Epithelial cell of proximal tubule (primary cell): Measurements from ENCODE around the gene SPATS1. TPM values are rescaled to one million over a fixed set of nuclear protein-coding genes. Genes with fewer than 3 reads are reported as not detected.
"Not testable (repeated sequence)": the region's sequence is repeated elsewhere in the genome, so short reads cannot be mapped to it uniquely, and the experiment has no call there.

Source experiments
- DNase-seq: peaks from one replicate; pipeline ENCODE4 v3.0.0-alpha.2; 2011; ENCODE audit warnings: low read depth
- H3K4me3 ChIP-seq: 2 replicates; pipeline ENCODE4 v1.5.1; 2011; ENCODE audit warnings: low read depth, mild to moderate bottlenecking, low read length
- CTCF ChIP-seq: conservative IDR thresholded peaks from 2 replicates; pipeline ENCODE4 v1.5.1; 2012; ENCODE audit warnings: low read depth, mild to moderate bottlenecking, low read length
- total RNA-seq: library from RNA; depleted of rRNA; stranded (reverse); fragments of >200 nt; gene quantifications from 2 replicates; pipeline ENCODE4 v1.2.3, GENCODE V29; 2015

Gene SPATS1
- total RNA-seq, 1 donor from 2014 or later: not detected

- no peak for TF ChIP-seq CTCF
- H3K4me3 ChIP-seq: no peak overlapping the region
- DNase-seq: no peak
Measured at GRCh38 chr6:44310241-44310640, 32.2 kb upstream of the SPATS1 start.

- TF ChIP-seq CTCF: no peak
- no peak for DNase-seq
Measured at GRCh38 chr6:44311304-44311703, 31.1 kb upstream of the SPATS1 start.

GRCh38 chr6:44311767-44312166 lies 30.7 kb upstream of the SPATS1 start:
- TF ChIP-seq CTCF: no peak
- no peak for DNase-seq
- no peak overlapping the region for H3K4me3 ChIP-seq

More at GRCh38 chr6:44311304-44311703, 31.1 kb upstream of the SPATS1 start:
- no peak overlapping the region for H3K4me3 ChIP-seq

GRCh38 chr6:44312901-44313788 lies 29.3 kb upstream of the SPATS1 start, which contains the start of gene AARS2:
Gene AARS2, minus strand, starts transcription at chr6:44313347. Its CDS starts 24 bp downstream, at chr6:44313323.
- TF ChIP-seq CTCF: peak; percentile 97
- H3K4me3 ChIP-seq: peak within 1 kb of the TSS; percentile 98
- peak; percentile 31 for DNase-seq

GRCh38 chr6:44314657-44315056 lies 27.8 kb upstream of the SPATS1 start:
- H3K4me3 ChIP-seq, DNase-seq: not testable (repeated sequence)

- no peak for DNase-seq
- no peak overlapping the region for H3K4me3 ChIP-seq
- no peak for TF ChIP-seq CTCF
Measured at GRCh38 chr6:44315516-44315915, 26.9 kb upstream of the SPATS1 start.

- no peak for TF ChIP-seq CTCF
- no peak overlapping the region for H3K4me3 ChIP-seq
- DNase-seq: no peak
Measured at GRCh38 chr6:44315951-44316350, 26.5 kb upstream of the SPATS1 start.
